B cell (primary cell): ENCODE measurements around the gene RNF187. TPM values are rescaled to one million over a fixed set of nuclear protein-coding genes. Genes with fewer than 3 reads are reported as not detected.
"Not testable (repeated sequence)": the region's sequence is repeated elsewhere in the genome, so short reads cannot be mapped to it uniquely, and the experiment has no call there.

Experiments used
- ATAC-seq: fragments of 200-7000 bp; cut with Tn5 transposase; one replicate; pipeline ENCODE4 v1.10.0; 2021; ENCODE audit warnings: low read depth, mild to moderate bottlenecking, moderate number of reproducible peaks, moderate library complexity
- CTCF ChIA-PET: fragments of 350-600 bp; sonication (Branson Sonifier 250); formaldehyde crosslinking; loops from one replicate; lab custom pipeline; 2021; ENCODE audit warnings: antibody characterized with exemption, inconsistent platforms; lab: Charles Lee
- POLR2A ChIA-PET: fragments of 350-600 bp; sonication (Branson Sonifier 250); formaldehyde crosslinking; loops from one replicate; lab custom pipeline; 2021; ENCODE audit warnings: antibody characterized with exemption; lab: Charles Lee
- DNase-seq: peaks from one replicate; pipeline ENCODE4 v3.0.0; 2013
- H2AFZ ChIP-seq: 2 replicates; pipeline ENCODE4 v1.6.1; 2012; ENCODE audit warnings: mild to moderate bottlenecking, low read depth, low read length; ENCODE audit not compliant: insufficient read depth, poor library complexity, severe bottlenecking
- H3K27ac ChIP-seq, 2 donors: 1 replicate in 1 of 2; 2 replicates in 1 of 2; pipeline ENCODE4 v1.5.1; 2012 to 2013; ENCODE audit warnings: low read length in 2 of 2, mild to moderate bottlenecking in 2 of 2, moderate library complexity in 1 of 2
- H3K27me3 ChIP-seq, 4 experiments: fragments of 200-600 bp in 1 of 4; sonication (generic) in 1 of 4; replicated peaks in 1 of 4; 1 replicate in 2 of 4; 2 replicates in 2 of 4; pipeline versions ENCODE4 v1.6.1 to v1.7.0; 2013 to 2016; ENCODE audit warnings: low read length in 3 of 4, mild to moderate bottlenecking in 2 of 4, mixed read lengths in 1 of 4, moderate library complexity in 1 of 4; ENCODE audit not compliant: insufficient read depth in 4 of 4, control insufficient read depth in 3 of 4; ENCODE audit errors: control extremely low read depth in 1 of 4
- H3K36me3 ChIP-seq, 2 experiments: replicated peaks in 1 of 2; 1 replicate in 1 of 2; 2 replicates in 1 of 2; pipeline versions ENCODE4 v1.6.1 to v1.7.1; 2013; ENCODE audit warnings: low read length in 1 of 2; ENCODE audit not compliant: insufficient read depth in 2 of 2, control insufficient read depth in 1 of 2; ENCODE audit errors: control extremely low read depth in 1 of 2, extremely low read depth in 1 of 2
- H3K4me1 ChIP-seq, 2 donors: fragments of 200-600 bp in 1 of 2; sonication (generic) in 1 of 2; 1 replicate in 1 of 2; 2 replicates in 1 of 2; pipeline versions ENCODE4 v1.5.1 to v1.6.1; 2013 to 2017; ENCODE audit warnings: low read length in 2 of 2; ENCODE audit not compliant: control insufficient read depth in 2 of 2, insufficient read depth in 2 of 2
- H3K4me2 ChIP-seq: replicated peaks from 2 replicates; pipeline ENCODE3; 2012; ENCODE audit warnings: mild to moderate bottlenecking, low read depth, low read length; ENCODE audit not compliant: poor library complexity, severe bottlenecking
- H3K4me3 ChIP-seq, 5 experiments: fragments of 200-600 bp in 1 of 5; sonication (generic) in 1 of 5; 1 replicate in 3 of 5; 2 replicates in 2 of 5; pipeline versions ENCODE4 v1.5.1 to v1.7.0; 2011 to 2016; ENCODE audit warnings: low read length in 4 of 5, mild to moderate bottlenecking in 4 of 5, low read depth in 2 of 5, control low read depth in 1 of 5, moderate library complexity in 1 of 5; ENCODE audit not compliant: insufficient read depth in 1 of 5; ENCODE audit errors: control extremely low read depth in 1 of 5, extremely low read depth in 1 of 5
- H3K79me2 ChIP-seq: fragments of 200-600 bp; sonication (generic); one replicate; pipeline ENCODE4 v1.6.0; 2016; ENCODE audit warnings: low read length; ENCODE audit not compliant: control insufficient read depth, insufficient read depth
- H3K9ac ChIP-seq: fragments of 200-600 bp; sonication (generic); 2 replicates; pipeline ENCODE4 v1.6.1; 2017; ENCODE audit warnings: mild to moderate bottlenecking, low read length, moderate library complexity
- H3K9me3 ChIP-seq, 3 donors: one replicate each; pipeline versions ENCODE4 v1.6.1 to v1.7.1; 2013; ENCODE audit warnings: low read length in 2 of 3; ENCODE audit not compliant: control insufficient read depth in 2 of 3, insufficient read depth in 1 of 3; ENCODE audit errors: control extremely low read depth in 1 of 3
- H4K20me1 ChIP-seq: 2 replicates; pipeline ENCODE4 v1.6.0; 2012; ENCODE audit warnings: mild to moderate bottlenecking, low read length; ENCODE audit not compliant: insufficient read depth, control insufficient read depth, poor library complexity, severe bottlenecking
- H3K27ac Mint-ChIP-seq: one replicate; pipeline ENCODE4 v1.8.0; 2021; ENCODE audit warnings: mixed read lengths
- H3K27me3 Mint-ChIP-seq: one replicate; pipeline ENCODE4 v1.8.0; 2021; ENCODE audit warnings: mixed read lengths
- H3K4me1 Mint-ChIP-seq: one replicate; pipeline ENCODE4 v1.8.0; 2021; ENCODE audit warnings: mixed read lengths
- H3K4me3 Mint-ChIP-seq: one replicate; pipeline ENCODE4 v1.8.0; 2021; ENCODE audit warnings: mixed read lengths
- H3K9me3 Mint-ChIP-seq: one replicate; pipeline ENCODE4 v1.8.0; 2022; ENCODE audit warnings: mixed read lengths; ENCODE audit not compliant: insufficient read depth
- EZH2 ChIP-seq: IDR thresholded peaks from 2 replicates; pipeline ENCODE4 v1.6.1; 2012; ENCODE audit warnings: borderline replicate concordance, low read depth, mild to moderate bottlenecking, moderate library complexity, low read length; ENCODE audit not compliant: insufficient read depth, poor library complexity, severe bottlenecking
- WGBS: methylation state at CpG from one replicate; pipeline ENCODE4 v1.1.5; 2013; ENCODE audit warnings: missing lambda C conversion rate; ENCODE audit not compliant: insufficient coverage; 5-methylcytosine and 5-hydroxymethylcytosine counted together
- intact Hi-C: fragments of 100-400 bp; cut with micrococcal nuclease; formaldehyde crosslinking; loops from one replicate; pipeline ENCODE4 v1.10.0; 2022
- polyA plus RNA-seq: library from polyadenylated mRNA; depleted of rRNA; stranded (reverse); fragments of >200 nt; gene quantifications from 2 replicates; pipeline ENCODE4 v1.2.3, GENCODE V29; 2012
- total RNA-seq, 2 donors: library from RNA; stranded (reverse); fragments of 120-200 nt in 1 of 2; gene quantifications; 1 replicate in 1 of 2; 2 replicates in 1 of 2; pipeline versions ENCODE4 v1.2.3 to v1.2.4, GENCODE V29; 2013 to 2022
- TF ChIP-seq, protein P1 (sequence below): fragments of 200-600 bp; IDR thresholded peaks from one replicate; pipeline ENCODE4 v1.8.0; 2022; ENCODE audit warnings: antibody characterized with exemption, mild to moderate bottlenecking

RNF187 gene
- total and polyA plus RNA-seq, 2 donors (not counting 1 experiment from before 2014, with no cell fraction given): 25.5 to 67.3 TPM

DNA sequence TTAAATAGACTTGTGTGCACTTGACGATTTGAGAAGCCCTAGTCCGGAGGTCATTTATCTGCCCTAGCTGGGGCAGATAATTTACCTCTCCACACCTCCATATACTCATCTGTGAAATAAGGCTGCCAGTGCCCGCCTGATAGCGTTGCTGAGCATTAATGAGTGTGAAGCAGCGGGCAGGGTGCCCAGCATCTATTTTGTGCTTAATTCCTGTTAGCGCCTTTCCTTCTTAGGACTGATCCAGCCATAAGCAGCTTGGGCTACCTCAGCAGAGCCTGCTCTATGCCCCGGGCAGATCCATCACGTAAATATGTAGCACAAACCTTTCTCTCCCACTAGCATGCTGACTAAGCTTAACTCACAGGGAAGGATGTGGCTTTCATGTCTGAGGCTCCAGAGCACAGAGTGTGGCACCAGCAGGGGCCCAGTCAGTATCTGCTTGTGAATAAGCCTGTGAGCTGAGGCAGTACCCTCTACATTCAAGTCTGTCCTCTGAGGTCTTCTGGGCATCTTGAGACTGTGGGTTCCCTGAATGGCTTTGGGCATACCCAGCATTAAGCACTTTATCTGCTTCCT, 21.5 kb upstream of the RNF187 start:
- Histone ChIP-seq H3K9ac (no peak overlapping the region), H3K4me2 (peak overlapping the region; percentile 79), H2AFZ (no peak overlapping the region), H3K9me3 (peaks cover 0 to 19% (median 0%) of the 10 kb centered on the region in 3 donors), H3K4me3 (peak overlapping the region in 1 of 5 experiments; percentile 56), H3K4me1 (peaks cover 20 to 25% of the 10 kb centered on the region in 2 donors), H3K27ac (no peak overlapping the region), H3K36me3 (no peaks in the 10 kb centered on the region), H3K79me2 (no peaks in the 10 kb centered on the region), H3K27me3 (peaks cover 0 to 90% (median 60%) of the 10 kb centered on the region in 4 experiments), H4K20me1 (no peaks in the 10 kb centered on the region)
- no peaks in the 10 kb centered on the region for H3K9me3 Mint-ChIP-seq
- CTCF ChIA-PET: interaction anchor here (1.0 to 1.7 kb wide), 2 partner anchors 35 to 335 kb away, joined by 4 to 5 read pairs; no protein-coding TSS in a partner anchor
- ATAC-seq (no peak), DNase-seq (no peak)
- intact Hi-C loops: no loop called here
- H3K27me3 Mint-ChIP-seq: peaks cover 85% of the 10 kb centered on the region
- peaks cover 29% of the 10 kb centered on the region for H3K4me1 Mint-ChIP-seq
- no peak overlapping the region for H3K27ac Mint-ChIP-seq
- TF ChIP-seq, protein P1, sequence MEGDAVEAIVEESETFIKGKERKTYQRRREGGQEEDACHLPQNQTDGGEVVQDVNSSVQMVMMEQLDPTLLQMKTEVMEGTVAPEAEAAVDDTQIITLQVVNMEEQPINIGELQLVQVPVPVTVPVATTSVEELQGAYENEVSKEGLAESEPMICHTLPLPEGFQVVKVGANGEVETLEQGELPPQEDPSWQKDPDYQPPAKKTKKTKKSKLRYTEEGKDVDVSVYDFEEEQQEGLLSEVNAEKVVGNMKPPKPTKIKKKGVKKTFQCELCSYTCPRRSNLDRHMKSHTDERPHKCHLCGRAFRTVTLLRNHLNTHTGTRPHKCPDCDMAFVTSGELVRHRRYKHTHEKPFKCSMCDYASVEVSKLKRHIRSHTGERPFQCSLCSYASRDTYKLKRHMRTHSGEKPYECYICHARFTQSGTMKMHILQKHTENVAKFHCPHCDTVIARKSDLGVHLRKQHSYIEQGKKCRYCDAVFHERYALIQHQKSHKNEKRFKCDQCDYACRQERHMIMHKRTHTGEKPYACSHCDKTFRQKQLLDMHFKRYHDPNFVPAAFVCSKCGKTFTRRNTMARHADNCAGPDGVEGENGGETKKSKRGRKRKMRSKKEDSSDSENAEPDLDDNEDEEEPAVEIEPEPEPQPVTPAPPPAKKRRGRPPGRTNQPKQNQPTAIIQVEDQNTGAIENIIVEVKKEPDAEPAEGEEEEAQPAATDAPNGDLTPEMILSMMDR: no peak
- TF ChIP-seq EZH2: no peak
- POLR2A ChIA-PET: interaction anchor here (1.3 kb wide), 1 partner anchor 8 kb away, joined by 3 read pairs; a partner anchor contains a TSS
- WGBS: 71% methylated on average over 6 of the region's 8 CpGs
- H3K4me3 Mint-ChIP-seq: peak overlapping the region; percentile 55

- Mint-ChIP-seq H3K27me3 (peaks cover 81% of the 10 kb centered on the region), H3K4me1 (peaks cover 24% of the 10 kb centered on the region)
- H3K4me2 ChIP-seq, H3K27ac Mint-ChIP-seq, intact Hi-C loops, H3K27ac ChIP-seq, DNase-seq, CTCF ChIA-PET, ATAC-seq, H3K79me2 ChIP-seq, H4K20me1 ChIP-seq, H3K36me3 ChIP-seq, H3K4me3 ChIP-seq, H3K9me3 Mint-ChIP-seq, H3K9ac ChIP-seq, H3K4me3 Mint-ChIP-seq, H2AFZ ChIP-seq: not testable (repeated sequence)
- POLR2A ChIA-PET: interaction anchor here (0.7 kb wide), 1 partner anchor 358 kb away, joined by 3 read pairs; no protein-coding TSS in a partner anchor
- no CpG with 5 or more reads among the region's 2 CpGs for WGBS
- H3K4me1 ChIP-seq: peaks cover 20 to 25% of the 10 kb centered on the region in 2 donors
- peaks cover 0 to 82% (median 54%) of the 10 kb centered on the region in 4 experiments for H3K27me3 ChIP-seq
- H3K9me3 ChIP-seq: peaks cover 0 to 24% (median 0%) of the 10 kb centered on the region in 3 donors
Observed at GRCh38 chr1:228468188-228468587, 19.0 kb upstream of the RNF187 start.
